GM19468 (cell line): Measurements from ENCODE around the gene MED12L.
"Not testable (repeated sequence)": the region's sequence is repeated elsewhere in the genome, so short reads cannot be mapped to it uniquely, and the experiment has no call there.

Experiments
- ATAC-seq: cut with Tn5 transposase; IDR thresholded peaks from one replicate; pipeline ENCODE4 v1.9.1; 2021; ENCODE audit warnings: mild to moderate bottlenecking, moderate library complexity, moderate number of reproducible peaks; ENCODE audit not compliant: unreplicated experiment; ENCODE audit errors: extremely low read depth

MED12L gene

DNA sequence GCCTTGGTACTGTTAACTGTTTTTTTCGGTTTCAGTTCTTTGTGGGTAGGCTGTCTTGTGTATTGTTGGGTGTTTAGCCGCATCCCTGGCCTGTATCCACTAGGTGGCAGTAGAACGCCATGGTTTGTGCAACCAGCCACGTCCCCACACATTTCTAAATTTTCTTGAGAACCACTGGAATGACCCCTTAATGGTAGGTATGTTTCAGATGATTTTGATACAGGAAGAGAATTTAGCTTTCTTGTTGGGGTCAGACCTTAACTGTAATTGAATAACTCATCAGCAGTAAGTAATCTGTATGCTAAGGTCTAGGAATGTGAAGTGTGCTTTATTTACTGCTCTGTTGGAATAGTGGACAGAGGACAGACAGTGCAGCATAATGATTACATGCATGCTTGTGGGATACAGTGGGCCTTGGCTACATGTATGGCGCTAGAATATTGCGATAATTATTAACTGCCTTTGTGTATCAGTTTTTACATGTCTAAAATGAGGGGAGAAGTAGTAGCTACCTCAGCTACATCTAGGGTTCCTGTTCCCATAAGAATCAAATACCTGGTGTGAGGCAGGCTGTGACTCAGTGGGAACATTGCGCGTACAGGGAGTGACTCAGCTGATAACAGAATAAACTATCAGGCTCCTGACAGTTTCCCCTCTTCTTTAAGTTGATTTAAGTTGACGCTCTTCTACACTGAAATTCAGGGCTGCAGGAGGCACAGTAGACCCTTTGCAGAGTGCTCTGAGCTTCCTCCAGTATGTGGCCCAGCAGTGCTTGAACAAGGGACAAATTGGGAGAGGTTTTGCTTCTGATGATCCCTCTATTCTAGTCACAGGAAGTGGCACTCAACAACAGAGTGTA, 142.6 kb downstream of the MED12L start:
- ATAC-seq = peak; percentile 67

DNA sequence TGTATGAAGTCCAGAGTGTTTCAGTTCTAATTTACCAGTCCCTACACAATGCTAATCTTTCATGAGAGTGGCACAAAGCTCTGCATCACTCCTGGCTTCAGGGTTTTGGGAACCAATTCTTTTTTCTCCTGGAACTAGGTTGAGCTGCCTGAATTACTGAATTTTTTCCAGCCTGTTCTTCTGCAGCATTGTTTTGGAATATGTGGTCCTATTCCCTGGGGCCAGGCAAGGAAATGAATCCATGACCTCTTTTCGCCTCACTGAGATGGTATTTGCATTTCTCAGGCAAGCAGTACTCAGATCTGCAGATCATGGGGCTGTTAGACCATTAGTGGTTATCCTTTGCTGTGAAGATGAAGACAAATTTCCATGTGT, 143.2 kb downstream of the MED12L start:
- no peak for ATAC-seq

DNA sequence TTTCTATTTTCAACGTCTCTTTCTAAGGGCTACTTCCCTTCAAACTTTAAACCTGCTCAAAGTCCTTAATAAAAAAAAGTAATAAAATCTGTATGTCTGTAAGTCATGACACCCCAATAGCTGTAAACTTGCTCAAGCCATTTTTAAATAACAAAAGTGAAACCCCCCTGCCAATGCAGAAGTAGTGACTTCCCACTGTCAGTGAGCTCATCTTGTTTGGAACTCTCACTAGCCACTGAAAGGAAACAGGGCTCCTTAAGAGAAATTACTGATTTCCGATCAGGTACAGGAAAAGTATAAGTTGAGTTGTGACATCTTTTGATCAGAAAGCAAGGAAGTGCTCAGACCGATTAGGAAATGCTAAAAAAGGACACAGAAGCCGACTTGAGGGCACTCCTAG, 145.2 kb downstream of the MED12L start:
- ATAC-seq = peak; percentile 27

DNA sequence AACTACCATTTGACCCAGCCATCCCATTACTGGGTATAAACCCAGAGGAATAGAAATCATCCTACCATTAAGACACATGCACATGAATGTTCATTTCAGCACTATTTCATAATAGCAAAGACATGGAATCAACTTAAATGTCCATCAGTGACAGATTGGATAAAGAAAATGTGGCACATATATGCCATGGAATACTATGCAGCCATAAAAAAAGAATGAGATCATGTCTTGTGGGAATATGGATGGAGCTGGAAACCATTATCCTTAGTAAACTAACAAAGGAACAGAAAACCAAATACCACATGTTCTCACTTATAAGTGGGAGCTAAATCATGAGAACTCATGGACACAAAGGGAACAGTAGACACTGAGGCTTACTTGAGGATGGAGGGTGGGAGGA, 146.9 kb downstream of the MED12L start:
- ATAC-seq = not testable (repeated sequence)

DNA sequence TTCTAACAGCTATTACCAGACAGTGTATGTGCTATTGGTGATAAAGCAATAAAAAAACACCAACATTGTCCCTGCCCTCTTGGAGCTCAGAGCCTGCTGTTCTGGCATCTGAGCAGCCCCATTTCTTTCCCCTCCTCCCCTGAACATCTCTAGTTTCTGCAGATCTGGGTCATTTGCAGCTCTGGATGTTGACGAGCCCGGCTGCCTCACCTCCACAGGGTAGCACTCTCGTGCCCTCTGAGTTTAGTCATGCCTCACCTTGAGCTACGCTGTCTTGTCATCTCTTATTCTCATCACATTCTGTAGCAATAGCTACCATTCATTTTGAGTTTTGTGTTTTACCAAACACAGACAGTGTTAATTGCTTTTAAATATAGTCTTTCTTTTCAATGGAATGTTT, 147.5 kb downstream of the MED12L start:
- no peak for ATAC-seq

- no peak for ATAC-seq
These were observed 149.4 kb downstream of the MED12L start for GRCh38 chr3:151234825-151235224.

DNA sequence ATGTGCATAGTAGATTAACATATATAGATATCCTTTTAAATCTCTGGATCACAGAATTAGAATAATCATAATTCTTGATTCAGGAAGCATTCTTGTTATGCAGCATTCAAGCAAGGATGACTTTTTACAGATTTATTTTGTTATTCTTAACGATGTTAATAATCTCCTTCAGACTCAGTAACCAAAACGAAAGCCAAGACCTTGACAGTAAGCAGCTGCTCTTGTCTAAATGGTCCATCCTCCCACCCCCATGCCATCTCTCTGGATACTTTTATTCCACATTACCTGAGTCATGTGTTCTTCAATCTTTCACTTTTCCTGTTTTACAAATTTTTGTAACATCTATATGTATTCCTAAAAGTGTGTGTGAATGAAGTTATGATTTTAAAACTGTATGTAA, 150.9 kb downstream of the MED12L start:
- no peak for ATAC-seq

DNA sequence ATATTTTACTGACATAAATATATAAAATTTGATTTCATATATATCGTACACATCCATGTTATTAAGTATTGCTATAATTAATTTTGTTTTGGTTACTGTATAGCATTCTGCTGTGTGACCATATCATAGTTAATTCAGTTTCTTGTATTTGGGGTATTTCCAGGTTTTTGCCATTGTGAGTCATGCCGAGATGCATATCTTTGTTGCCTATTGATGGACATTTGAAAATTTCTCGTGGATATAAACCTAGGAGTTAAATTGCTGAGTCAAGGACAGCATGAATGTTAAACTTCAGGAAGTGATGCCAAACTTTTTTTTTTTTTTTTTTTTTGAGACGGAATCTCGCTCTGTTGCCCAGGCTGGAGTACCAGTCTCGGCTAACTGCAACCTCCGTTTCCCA, 151.3 kb downstream of the MED12L start:
- no peak for ATAC-seq

DNA sequence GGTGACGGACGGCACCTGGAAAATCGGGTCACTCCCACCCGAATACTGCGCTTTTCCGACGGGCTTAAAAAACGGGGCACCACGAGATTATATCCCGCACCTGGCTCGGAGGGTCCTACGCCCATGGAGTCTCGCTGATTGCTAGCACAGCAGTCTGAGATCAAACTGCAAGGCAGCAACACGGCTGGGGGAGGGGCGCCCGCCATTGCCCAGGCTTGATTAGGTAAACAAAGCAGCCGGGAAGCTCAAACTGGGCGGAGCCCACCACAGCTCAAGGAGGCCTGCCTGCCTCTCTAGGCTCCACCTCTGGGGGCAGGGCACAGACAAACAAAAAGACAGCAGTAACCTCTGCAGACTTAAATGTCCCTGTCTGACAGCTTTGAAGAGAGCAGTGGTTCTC, 156.5 kb downstream of the MED12L start:
- not testable (repeated sequence) for ATAC-seq

GRCh38 chr3:151248772-151249337, 163.4 kb downstream of the MED12L start:
- no peak for ATAC-seq

- no peak for ATAC-seq
These were observed 171.3 kb downstream of the MED12L start for GRCh38 chr3:151256749-151257148.

- ATAC-seq = no peak
These were observed 174.2 kb downstream of the MED12L start for GRCh38 chr3:151259664-151260063.

GRCh38 chr3:151262871-151263525, 177.5 kb downstream of the MED12L start:
- no peak for ATAC-seq

GRCh38 chr3:151264605-151265004, 179.1 kb downstream of the MED12L start:
- ATAC-seq = no peak

- no peak for ATAC-seq
These were observed 179.7 kb downstream of the MED12L start for GRCh38 chr3:151265166-151265565.

DNA sequence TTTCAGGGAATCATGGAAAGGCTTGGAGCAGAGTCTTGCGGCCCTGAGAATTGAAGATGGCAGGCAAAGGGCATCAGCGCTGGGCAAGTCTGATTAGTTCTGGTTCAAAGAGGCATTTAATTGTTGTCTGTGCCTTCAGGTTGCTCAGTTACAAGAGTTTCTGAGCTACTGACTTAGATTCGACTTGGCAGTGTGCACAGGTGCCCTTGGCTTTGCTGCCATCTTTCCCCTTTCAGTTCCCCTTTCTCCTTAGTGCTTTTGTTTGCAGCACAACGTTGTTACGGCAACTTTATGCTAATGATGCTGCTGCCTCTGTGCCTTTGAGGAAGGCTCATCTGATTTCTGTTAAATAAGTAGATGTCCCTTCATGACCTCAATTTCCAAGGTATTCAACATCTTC, 180.4 kb downstream of the MED12L start:
- peak; percentile 99 for ATAC-seq

- ATAC-seq = no peak
These were observed 181.6 kb downstream of the MED12L start for GRCh38 chr3:151267066-151267465.

DNA sequence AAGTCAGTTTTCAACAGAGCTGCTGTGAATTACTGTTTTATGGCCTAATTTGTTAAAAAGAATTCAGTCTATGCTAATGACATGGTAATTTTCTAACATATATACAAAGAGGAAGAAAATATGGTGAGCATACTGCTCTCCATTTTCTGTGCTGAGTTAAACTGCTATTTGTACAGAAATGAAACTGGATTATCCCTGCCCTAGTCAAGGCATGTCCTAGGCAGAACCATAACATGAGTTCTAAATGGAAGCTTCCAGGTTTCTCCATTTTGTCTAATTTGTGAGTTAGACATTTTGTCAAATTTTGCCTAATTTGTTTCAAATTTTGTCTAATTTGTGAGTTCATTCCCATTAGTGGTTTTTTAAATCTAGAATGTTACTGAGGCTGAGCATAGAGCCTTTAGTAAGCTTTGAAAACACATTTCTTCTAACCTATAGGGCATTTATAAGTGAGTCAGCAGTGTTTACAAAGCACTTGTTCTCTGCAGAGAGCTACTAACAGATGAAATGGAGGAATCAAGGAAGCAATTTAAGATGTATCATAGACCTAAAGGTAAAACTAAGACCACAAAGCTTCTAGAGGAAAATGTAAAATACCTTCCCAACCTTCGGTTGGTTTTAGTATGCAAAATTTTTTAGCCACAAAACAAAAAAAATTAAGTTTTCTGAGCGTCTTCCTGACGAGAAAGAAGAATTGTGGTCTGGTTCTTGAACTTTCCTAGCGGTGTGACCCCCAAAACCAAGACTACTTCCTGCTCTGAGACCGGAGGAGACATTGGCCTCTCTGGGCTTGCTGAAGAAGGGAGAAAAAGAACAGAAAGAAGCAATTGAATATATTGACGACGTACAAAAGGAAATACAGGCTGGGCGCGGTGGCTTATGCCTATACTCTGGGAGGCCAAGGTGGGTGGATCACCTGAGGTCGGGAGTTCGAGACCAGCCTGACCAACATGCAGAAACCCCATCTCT, 183.1 kb downstream of the MED12L start:
- no peak for ATAC-seq

GRCh38 chr3:151269631-151270030, 184.2 kb downstream of the MED12L start:
- no peak for ATAC-seq

- ATAC-seq = no peak
These were observed 189.6 kb downstream of the MED12L start for GRCh38 chr3:151275091-151275490.
